Measurements from ENCODE around the gene LUZP2.

- TF ChIP-seq POLR2A (IDR thresholded peaks at IDR 0.05; ENCODE audit: control extremely low read depth in 1 of 2, low read depth in 2 of 2, low read length in 2 of 2) (no peak), POLR2AphosphoS5 (IDR thresholded peaks at IDR 0.05; ENCODE audit: low read depth, low read length) (no peak), FOSL1 (IDR thresholded peaks at IDR 0.05; ENCODE audit: insufficient read depth, low read depth, low read length) (no peak)
These were observed 183.0 kb downstream of the LUZP2 start for GRCh38 chr11:24679821-24680351.

Measured in H1 (cell line).